HG02678 (cell line): ENCODE data around the gene GABRR1.
A peak's percentile ranks its signal among the peaks of the same experiment; 100 is the strongest.
"Not testable (repeated sequence)": the region's sequence is repeated elsewhere in the genome, so short reads cannot be mapped to it uniquely, and the experiment has no call there.

ENCODE experiments used
- ATAC-seq: cut with Tn5 transposase; IDR thresholded peaks from one replicate; pipeline ENCODE4 v1.9.1; 2021; ENCODE audit warnings: mild to moderate bottlenecking, moderate library complexity; ENCODE audit not compliant: unreplicated experiment

GABRR1 gene

GRCh38 chr6:89217299-89217910 is at the start of gene GABRR1:
Gene GABRR1 (minus strand): TSS chr6:89217358. CDS start chr6:89217322, 36 bp downstream.
- no peak for ATAC-seq

GRCh38 chr6:89264296-89264695 is 47.1 kb upstream of the GABRR1 start:
- ATAC-seq: no peak

GRCh38 chr6:89260832-89261231 is 43.7 kb upstream of the GABRR1 start:
- no peak for ATAC-seq

- no peak for ATAC-seq
These were observed 43.2 kb upstream of the GABRR1 start for GRCh38 chr6:89260310-89260709.

GRCh38 chr6:89258912-89259311 is 41.8 kb upstream of the GABRR1 start:
- peak; percentile 64 for ATAC-seq

GRCh38 chr6:89257781-89258180 is 40.6 kb upstream of the GABRR1 start:
- ATAC-seq: no peak

- ATAC-seq: no peak
These were observed 40.2 kb upstream of the GABRR1 start for GRCh38 chr6:89257346-89257745.

GRCh38 chr6:89255417-89255816 is 38.3 kb upstream of the GABRR1 start:
- ATAC-seq: no peak

- ATAC-seq: no peak
These were observed 37.4 kb upstream of the GABRR1 start for GRCh38 chr6:89254569-89254968.

- ATAC-seq: no peak
These were observed 35.7 kb upstream of the GABRR1 start for GRCh38 chr6:89252907-89253306.

GRCh38 chr6:89251976-89252375 is 34.8 kb upstream of the GABRR1 start:
- no peak for ATAC-seq

GRCh38 chr6:89251170-89251569 is 34.0 kb upstream of the GABRR1 start:
- no peak for ATAC-seq

- ATAC-seq: no peak
These were observed 33.1 kb upstream of the GABRR1 start for GRCh38 chr6:89250239-89250638.

GRCh38 chr6:89244241-89244985 is 27.3 kb upstream of the GABRR1 start:
- ATAC-seq: peak; percentile 75

GRCh38 chr6:89243331-89243629 is 26.1 kb upstream of the GABRR1 start:
- ATAC-seq: no peak

GRCh38 chr6:89242574-89243330 is 25.6 kb upstream of the GABRR1 start:
- ATAC-seq: no peak

GRCh38 chr6:89239338-89239737 is 22.2 kb upstream of the GABRR1 start:
- ATAC-seq: no peak

GRCh38 chr6:89237158-89237557 is 20.0 kb upstream of the GABRR1 start:
- no peak for ATAC-seq

- ATAC-seq: not testable (repeated sequence)
These were observed 16.4 kb upstream of the GABRR1 start for GRCh38 chr6:89233605-89234004.

GRCh38 chr6:89222712-89223039 is 5.5 kb upstream of the GABRR1 start:
- no peak for ATAC-seq

- ATAC-seq: no peak
These were observed 5.0 kb upstream of the GABRR1 start for GRCh38 chr6:89221971-89222711.
